B cell (primary cell): ENCODE measurements around the gene TTLL8.

ENCODE experiments used
- CTCF ChIP-seq: fragments of 200-600 bp; IDR thresholded peaks from one replicate; pipeline ENCODE4 v1.8.0; 2022; ENCODE audit warnings: antibody characterized with exemption, mild to moderate bottlenecking
- EZH2 ChIP-seq: IDR thresholded peaks from 2 replicates; pipeline ENCODE4 v1.6.1; 2012; ENCODE audit warnings: borderline replicate concordance, low read depth, mild to moderate bottlenecking, moderate library complexity, low read length; ENCODE audit not compliant: insufficient read depth, poor library complexity, severe bottlenecking

GRCh38 chr22:50085211-50085972, 27.3 kb upstream of the TTLL8 start, which contains the start of gene MLC1:
- TF ChIP-seq EZH2 (no peak), CTCF (no peak)
